Thymus (tissue), 11 donors: ENCODE measurements around the gene RBM15. TPM values are rescaled to one million over a fixed set of nuclear protein-coding genes. Genes with fewer than 3 reads are reported as not detected.

Source experiments
- DNase-seq, 9 donors: peaks; one replicate each; pipeline ENCODE4 v3.0.0-alpha.2; 2013; ENCODE audit warnings: low spot score in 9 of 9, low read depth in 6 of 9, missing footprints in 1 of 9
- H3K27ac ChIP-seq, 2 donors: one replicate each; pipeline ENCODE4 v1.5.1; 2013; ENCODE audit warnings: control low read depth in 1 of 2, low read depth in 1 of 2, low read length in 1 of 2, mild to moderate bottlenecking in 1 of 2, moderate library complexity in 1 of 2
- H3K27me3 ChIP-seq, 2 donors: one replicate each; pipeline ENCODE4 v1.5.1; 2013; ENCODE audit warnings: low read length in 1 of 2; ENCODE audit not compliant: control insufficient read depth in 2 of 2, insufficient read depth in 1 of 2
- H3K36me3 ChIP-seq, 2 donors: one replicate each; pipeline ENCODE4 v1.5.1; 2013; ENCODE audit warnings: low read length in 1 of 2, mild to moderate bottlenecking in 1 of 2, moderate library complexity in 1 of 2; ENCODE audit not compliant: control insufficient read depth in 2 of 2, insufficient read depth in 2 of 2
- H3K4me1 ChIP-seq, 2 donors: one replicate each; pipeline ENCODE4 v1.5.1; 2013; ENCODE audit warnings: low read length in 2 of 2; ENCODE audit not compliant: control insufficient read depth in 2 of 2, insufficient read depth in 2 of 2
- H3K4me3 ChIP-seq, 2 donors: one replicate each; pipeline ENCODE4 v1.5.1; 2013; ENCODE audit warnings: low read length in 2 of 2, control low read depth in 1 of 2, mild to moderate bottlenecking in 1 of 2
- H3K9me3 ChIP-seq, 2 donors: one replicate each; pipeline ENCODE4 v1.5.1; 2013; ENCODE audit warnings: low read length in 1 of 2, mild to moderate bottlenecking in 1 of 2; ENCODE audit not compliant: control insufficient read depth in 2 of 2, insufficient read depth in 1 of 2
- WGBS: extraction: QIAGEN DNeasy Blood & Tissue Kit; methylation state at CpG from one replicate; pipeline ENCODE4 v1.1.7; 2013; 5-methylcytosine and 5-hydroxymethylcytosine counted together
- polyA plus RNA-seq: library from polyadenylated mRNA; stranded (reverse); fragments of 200-250 nt; gene quantifications from one replicate; pipeline ENCODE4 v1.2.3, GENCODE V29; 2013
- total RNA-seq: library from RNA; stranded (reverse); fragments of 120-200 nt; gene quantifications from one replicate; pipeline ENCODE4 v1.2.4, GENCODE V29; 2013
- donor health status: healthy.

RBM15 gene
- total and polyA plus RNA-seq, 2 donors = 5.6 to 26.0 TPM

GRCh38 chr1:110300412-110301085 is 38.6 kb upstream of the RBM15 start:
- DNase-seq = no peak
- Histone ChIP-seq H3K9me3 (no peaks in the 10 kb centered on the region), H3K27me3 (peaks cover 0 to 2% of the 10 kb centered on the region in 2 donors), H3K27ac (no peak overlapping the region), H3K36me3 (no peaks in the 10 kb centered on the region), H3K4me1 (no peaks in the 10 kb centered on the region), H3K4me3 (no peak overlapping the region)
- WGBS = 99% methylated on average over 1 of the region's 1 CpG

- no peak overlapping the region for H3K27ac ChIP-seq
- no peak for DNase-seq
- H3K36me3 ChIP-seq = no peaks in the 10 kb centered on the region
- peaks cover 0 to 2% of the 10 kb centered on the region in 2 donors for H3K27me3 ChIP-seq
- H3K4me3 ChIP-seq = no peak overlapping the region
- 97% methylated on average over 3 of the region's 3 CpGs for WGBS
- H3K4me1 ChIP-seq = no peaks in the 10 kb centered on the region
- H3K9me3 ChIP-seq = no peaks in the 10 kb centered on the region
These were observed 36.3 kb upstream of the RBM15 start for GRCh38 chr1:110302836-110303235.

- no peaks in the 10 kb centered on the region for H3K36me3 ChIP-seq
- H3K27me3 ChIP-seq = peaks cover 0 to 2% of the 10 kb centered on the region in 2 donors
- H3K27ac ChIP-seq = no peak overlapping the region
- H3K4me3 ChIP-seq = no peak overlapping the region
- no peaks in the 10 kb centered on the region for H3K9me3 ChIP-seq
- WGBS = 47% methylated on average over 2 of the region's 2 CpGs
- DNase-seq = no peak
- H3K4me1 ChIP-seq = no peaks in the 10 kb centered on the region
These were observed 33.2 kb upstream of the RBM15 start for GRCh38 chr1:110305900-110306420.

- H3K9me3 ChIP-seq = no peaks in the 10 kb centered on the region
- H3K27me3 ChIP-seq = peaks cover 0 to 2% of the 10 kb centered on the region in 2 donors
- H3K4me3 ChIP-seq = no peak overlapping the region
- peaks cover 0 to 1% of the 10 kb centered on the region in 2 donors for H3K4me1 ChIP-seq
- DNase-seq = no peak
- 88% methylated on average over 11 of the region's 11 CpGs for WGBS
- H3K36me3 ChIP-seq = no peaks in the 10 kb centered on the region
- H3K27ac ChIP-seq = no peak overlapping the region
These were observed 31.8 kb upstream of the RBM15 start for GRCh38 chr1:110307239-110307974.

- no peaks in the 10 kb centered on the region for H3K27me3 ChIP-seq
- H3K36me3 ChIP-seq = no peaks in the 10 kb centered on the region
- H3K9me3 ChIP-seq = no peaks in the 10 kb centered on the region
- H3K4me1 ChIP-seq = peaks cover 0 to 3% of the 10 kb centered on the region in 2 donors
- H3K4me3 ChIP-seq = no peak overlapping the region
- WGBS = 97% methylated on average over 3 of the region's 3 CpGs
- H3K27ac ChIP-seq = no peak overlapping the region
- no peak for DNase-seq
These were observed 30.9 kb upstream of the RBM15 start for GRCh38 chr1:110308247-110308646.

GRCh38 chr1:110309139-110309538 is 30.0 kb upstream of the RBM15 start:
- H3K27ac ChIP-seq = no peak overlapping the region
- no peak for DNase-seq
- peaks cover 0 to 3% of the 10 kb centered on the region in 2 donors for H3K4me1 ChIP-seq
- H3K9me3 ChIP-seq = no peaks in the 10 kb centered on the region
- H3K4me3 ChIP-seq = no peak overlapping the region
- H3K36me3 ChIP-seq = no peaks in the 10 kb centered on the region
- no peaks in the 10 kb centered on the region for H3K27me3 ChIP-seq
- WGBS = 98% methylated on average over 1 of the region's 1 CpG

GRCh38 chr1:110309767-110310166 is 29.4 kb upstream of the RBM15 start:
- Histone ChIP-seq H3K4me1 (peaks cover 0 to 3% of the 10 kb centered on the region in 2 donors), H3K27me3 (no peaks in the 10 kb centered on the region), H3K36me3 (no peaks in the 10 kb centered on the region), H3K27ac (no peak overlapping the region), H3K9me3 (no peaks in the 10 kb centered on the region), H3K4me3 (no peak overlapping the region)
- no peak for DNase-seq
- 92% methylated on average over 3 of the region's 3 CpGs for whole genome bisulfite sequencing

- H3K27me3 ChIP-seq = no peaks in the 10 kb centered on the region
- DNase-seq = no peak
- H3K4me1 ChIP-seq = peaks cover 0 to 3% of the 10 kb centered on the region in 2 donors
- H3K36me3 ChIP-seq = no peaks in the 10 kb centered on the region
- H3K9me3 ChIP-seq = no peaks in the 10 kb centered on the region
- 96% methylated on average over 7 of the region's 7 CpGs for WGBS
- no peak overlapping the region for H3K27ac ChIP-seq
- H3K4me3 ChIP-seq = no peak overlapping the region
These were observed 28.9 kb upstream of the RBM15 start for GRCh38 chr1:110310300-110310699.
